ENCODE data around the gene MMP10.
"Not testable (repeated sequence)": the region's sequence is repeated elsewhere in the genome, so short reads cannot be mapped to it uniquely, and the experiment has no call there.

MMP10 gene

DNA sequence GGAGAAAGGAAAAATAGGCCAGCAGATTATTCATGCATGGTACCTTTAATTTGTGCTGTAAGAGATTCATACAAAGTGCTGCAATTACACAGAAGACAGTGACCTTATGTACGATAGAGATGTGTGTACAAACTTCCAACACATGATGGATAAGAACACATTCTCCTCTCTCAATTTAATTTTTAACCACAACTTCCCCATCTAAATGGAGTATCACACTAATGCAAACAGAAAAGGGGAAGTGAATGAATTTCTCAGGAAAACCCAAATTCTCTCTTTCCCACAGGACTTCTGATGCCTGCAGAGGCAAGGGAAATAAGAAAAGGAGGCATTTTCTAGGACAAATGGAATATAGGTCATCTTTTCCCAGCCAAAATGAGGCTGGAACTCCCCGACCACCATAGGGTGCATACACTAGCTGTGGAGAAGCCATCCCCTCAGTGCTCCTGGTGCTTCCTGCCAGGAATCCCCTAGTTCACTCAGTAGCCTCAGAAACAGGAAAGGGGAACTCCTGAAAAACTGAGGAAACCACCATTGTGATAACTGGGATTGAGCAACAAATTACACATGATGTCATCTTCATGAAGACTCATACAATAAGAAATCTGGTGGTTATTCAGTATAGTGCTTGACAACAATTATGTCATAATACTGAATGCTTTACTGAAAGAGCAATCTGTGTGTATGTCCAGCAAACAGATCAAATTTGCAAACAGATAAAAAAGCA, 22.4 kb downstream of the MMP10 start:
- Histone ChIP-seq H3K36me3 (ENCODE audit: insufficient read depth, low read length) (no peaks in the 10 kb centered on the region), H3K27ac (ENCODE audit: low read depth, low read length) (no peak overlapping the region), H3K27me3 (ENCODE audit: insufficient read depth, low read length) (peaks cover 54% of the 10 kb centered on the region), H3K79me2 (ENCODE audit: control insufficient read depth, insufficient read depth, low read length, unreplicated experiment) (no peaks in the 10 kb centered on the region), H3K4me3 (ENCODE audit: low read depth, low read length) (no peak overlapping the region), H3K4me1 (ENCODE audit: control insufficient read depth, insufficient read depth, low read length, unreplicated experiment) (peaks cover 28% of the 10 kb centered on the region), H2AFZ (ENCODE audit: low read length, unreplicated experiment) (no peak overlapping the region)

DNA sequence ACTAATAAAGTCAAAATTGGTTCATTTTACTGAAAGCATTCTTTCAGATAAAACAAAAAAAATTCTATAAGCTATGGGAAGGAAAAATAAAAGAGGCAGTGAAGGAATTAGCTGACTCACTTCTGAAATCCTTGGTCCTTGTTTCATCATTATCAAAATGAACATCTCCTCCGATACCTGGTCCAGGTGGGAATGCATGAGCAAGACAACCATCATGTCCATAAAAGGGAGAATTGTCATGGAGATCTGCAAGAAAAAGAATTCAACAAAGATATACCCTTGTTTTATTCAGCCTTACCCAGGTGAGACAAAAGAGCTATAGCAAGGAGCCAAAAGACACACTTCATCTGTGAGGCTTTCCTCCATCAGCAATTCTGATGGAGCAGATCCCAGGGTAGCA, 27.2 kb downstream of the MMP10 start:
- peaks cover under 1% of the 10 kb centered on the region for H3K4me1 ChIP-seq (ENCODE audit: control insufficient read depth, insufficient read depth, low read length, unreplicated experiment)
- H3K79me2 ChIP-seq (ENCODE audit: control insufficient read depth, insufficient read depth, low read length, unreplicated experiment): no peaks in the 10 kb centered on the region
- no peaks in the 10 kb centered on the region for H3K36me3 ChIP-seq (ENCODE audit: insufficient read depth, low read length)
- H3K4me3 ChIP-seq (ENCODE audit: low read depth, low read length): no peak overlapping the region
- peaks cover 89% of the 10 kb centered on the region for H3K27me3 ChIP-seq (ENCODE audit: insufficient read depth, low read length)
- H2AFZ ChIP-seq (ENCODE audit: low read length, unreplicated experiment): no peak overlapping the region
- H3K27ac ChIP-seq (ENCODE audit: low read depth, low read length): no peak overlapping the region

DNA sequence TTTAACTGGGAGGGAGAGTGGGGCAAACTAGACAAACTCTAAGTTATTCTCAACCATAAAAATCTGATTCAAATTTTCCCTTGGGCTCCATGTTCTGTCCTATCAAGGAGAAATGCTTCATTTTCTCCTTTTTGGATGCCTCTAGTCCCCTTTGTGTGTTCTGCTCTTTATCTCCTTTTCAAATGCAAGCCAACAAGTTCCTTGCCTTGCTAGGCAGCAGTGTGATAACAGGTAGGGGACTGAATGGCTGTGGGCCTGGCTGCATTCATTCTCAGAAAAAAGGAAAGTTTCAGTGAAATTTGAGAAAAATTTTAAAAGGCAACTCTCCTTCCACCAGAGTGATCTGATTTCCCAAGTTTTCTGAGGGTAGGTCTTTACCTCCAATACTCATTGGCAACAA, 28.8 kb downstream of the MMP10 start:
- peaks cover 87% of the 10 kb centered on the region for H3K27me3 ChIP-seq (ENCODE audit: insufficient read depth, low read length)
- no peak overlapping the region for H2AFZ ChIP-seq (ENCODE audit: low read length, unreplicated experiment)
- H3K4me1 ChIP-seq (ENCODE audit: control insufficient read depth, insufficient read depth, low read length, unreplicated experiment): no peaks in the 10 kb centered on the region
- H3K27ac ChIP-seq (ENCODE audit: low read depth, low read length): no peak overlapping the region
- no peak overlapping the region for H3K4me3 ChIP-seq (ENCODE audit: low read depth, low read length)
- H3K79me2 ChIP-seq (ENCODE audit: control insufficient read depth, insufficient read depth, low read length, unreplicated experiment): no peaks in the 10 kb centered on the region
- no peaks in the 10 kb centered on the region for H3K36me3 ChIP-seq (ENCODE audit: insufficient read depth, low read length)

GRCh38 chr11:102749101-102749722, 31.2 kb downstream of the MMP10 start:
- Histone ChIP-seq H3K4me3 (ENCODE audit: low read depth, low read length) (no peak overlapping the region), H3K27ac (ENCODE audit: low read depth, low read length) (no peak overlapping the region), H3K36me3 (ENCODE audit: insufficient read depth, low read length) (no peaks in the 10 kb centered on the region), H3K4me1 (ENCODE audit: control insufficient read depth, insufficient read depth, low read length, unreplicated experiment) (no peaks in the 10 kb centered on the region), H2AFZ (ENCODE audit: low read length, unreplicated experiment) (no peak overlapping the region), H3K79me2 (ENCODE audit: control insufficient read depth, insufficient read depth, low read length, unreplicated experiment) (no peaks in the 10 kb centered on the region), H3K27me3 (ENCODE audit: insufficient read depth, low read length) (peaks cover 66% of the 10 kb centered on the region)

GRCh38 chr11:102746746-102747578, 33.5 kb downstream of the MMP10 start:
- not testable (repeated sequence) for H2AFZ ChIP-seq (ENCODE audit: low read length, unreplicated experiment); H3K4me1 ChIP-seq (ENCODE audit: control insufficient read depth, insufficient read depth, low read length, unreplicated experiment); H3K36me3 ChIP-seq (ENCODE audit: insufficient read depth, low read length); H3K4me3 ChIP-seq (ENCODE audit: low read depth, low read length); H3K79me2 ChIP-seq (ENCODE audit: control insufficient read depth, insufficient read depth, low read length, unreplicated experiment); H3K27ac ChIP-seq (ENCODE audit: low read depth, low read length)
- peaks cover 45% of the 10 kb centered on the region for H3K27me3 ChIP-seq (ENCODE audit: insufficient read depth, low read length)

DNA sequence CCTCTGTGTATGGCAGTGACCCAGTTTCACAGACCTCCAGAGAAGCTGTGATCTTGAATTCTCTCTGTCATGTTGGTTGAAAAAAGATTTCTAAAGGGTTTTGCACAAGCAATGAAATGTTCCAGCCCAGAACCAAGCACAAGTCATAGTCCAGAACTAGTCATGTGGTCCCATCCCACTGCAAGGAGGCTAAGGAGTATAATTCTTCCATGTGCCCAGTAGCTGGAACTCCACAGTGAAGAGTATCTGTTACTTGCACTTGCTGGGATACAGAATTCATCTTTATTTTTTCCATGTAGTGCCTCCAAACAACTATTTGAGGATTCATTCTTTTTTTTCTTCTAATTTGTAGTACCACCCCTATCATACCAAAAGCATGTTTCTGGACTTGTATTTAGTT, 45.8 kb downstream of the MMP10 start:
- Histone ChIP-seq H3K4me1 (ENCODE audit: control insufficient read depth, insufficient read depth, low read length, unreplicated experiment) (no peaks in the 10 kb centered on the region), H3K36me3 (ENCODE audit: insufficient read depth, low read length) (no peaks in the 10 kb centered on the region), H2AFZ (ENCODE audit: low read length, unreplicated experiment) (no peak overlapping the region), H3K4me3 (ENCODE audit: low read depth, low read length) (no peak overlapping the region), H3K27ac (ENCODE audit: low read depth, low read length) (no peak overlapping the region), H3K27me3 (ENCODE audit: insufficient read depth, low read length) (peaks cover 12% of the 10 kb centered on the region; the same call in 1 of the 2 replicates), H3K79me2 (ENCODE audit: control insufficient read depth, insufficient read depth, low read length, unreplicated experiment) (no peaks in the 10 kb centered on the region)

DNA sequence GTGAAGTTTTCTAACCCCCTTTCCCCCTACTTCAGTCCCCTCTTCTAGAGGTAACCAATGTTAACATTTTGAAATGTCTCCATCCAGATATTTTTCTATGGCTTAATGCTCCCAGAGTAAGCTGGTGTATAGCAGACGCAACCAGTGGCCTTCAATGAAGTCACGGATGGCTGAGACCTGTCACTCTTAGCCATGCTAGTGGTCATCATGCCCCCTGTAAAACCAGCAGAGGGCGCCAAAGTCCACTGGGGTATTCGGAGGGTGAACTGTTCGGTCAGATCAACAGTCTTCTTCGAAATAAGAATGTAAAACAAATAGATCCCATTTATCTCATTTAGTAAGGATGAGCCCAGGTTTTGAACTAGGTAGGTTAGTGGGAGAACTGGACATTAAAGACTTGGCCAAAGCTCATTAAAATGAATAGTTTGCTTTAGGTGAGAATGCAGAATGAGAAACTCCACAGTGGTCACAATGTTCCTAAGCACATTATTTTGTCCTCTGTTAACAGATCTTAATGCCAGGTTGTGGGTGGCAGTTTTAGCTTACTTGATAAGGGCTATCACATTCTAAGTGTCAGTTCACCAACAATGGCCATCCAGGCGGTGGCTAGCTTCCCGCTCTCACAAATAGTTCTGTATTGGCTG, 47.1 kb downstream of the MMP10 start:
- no peaks in the 10 kb centered on the region for H3K36me3 ChIP-seq (ENCODE audit: insufficient read depth, low read length)
- H3K27ac ChIP-seq (ENCODE audit: low read depth, low read length): no peak overlapping the region
- peaks cover 2% of the 10 kb centered on the region for H3K4me1 ChIP-seq (ENCODE audit: control insufficient read depth, insufficient read depth, low read length, unreplicated experiment)
- no peak overlapping the region for H3K4me3 ChIP-seq (ENCODE audit: low read depth, low read length)
- H3K27me3 ChIP-seq (ENCODE audit: insufficient read depth, low read length): no peaks in the 10 kb centered on the region
- H2AFZ ChIP-seq (ENCODE audit: low read length, unreplicated experiment): no peak overlapping the region
- no peaks in the 10 kb centered on the region for H3K79me2 ChIP-seq (ENCODE audit: control insufficient read depth, insufficient read depth, low read length, unreplicated experiment)

DNA sequence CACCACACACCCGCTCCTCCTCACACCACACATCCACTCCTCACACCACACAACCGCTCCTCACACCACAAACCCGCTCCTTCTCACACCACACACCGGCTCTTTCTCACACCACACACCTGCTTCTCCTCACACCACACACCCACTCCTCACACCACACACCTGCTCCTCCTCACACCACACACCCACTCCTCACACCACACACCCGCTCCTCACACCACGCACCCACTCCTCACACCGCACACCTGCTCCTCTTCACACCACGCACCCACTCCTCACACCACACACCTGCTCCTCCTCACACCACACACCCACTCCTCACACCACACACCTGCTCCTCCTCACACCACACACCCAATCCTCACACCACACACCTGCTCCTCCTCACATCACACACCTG, 49.5 kb downstream of the MMP10 start:
- H3K4me3 ChIP-seq (ENCODE audit: low read depth, low read length); H3K79me2 ChIP-seq (ENCODE audit: control insufficient read depth, insufficient read depth, low read length, unreplicated experiment); H3K27ac ChIP-seq (ENCODE audit: low read depth, low read length); H3K27me3 ChIP-seq (ENCODE audit: insufficient read depth, low read length); H3K36me3 ChIP-seq (ENCODE audit: insufficient read depth, low read length); H2AFZ ChIP-seq (ENCODE audit: low read length, unreplicated experiment): not testable (repeated sequence)
- H3K4me1 ChIP-seq (ENCODE audit: control insufficient read depth, insufficient read depth, low read length, unreplicated experiment): peaks cover 11% of the 10 kb centered on the region

- H3K27ac ChIP-seq (ENCODE audit: low read depth, low read length): no peak overlapping the region
- no peaks in the 10 kb centered on the region for H3K36me3 ChIP-seq (ENCODE audit: insufficient read depth, low read length)
- H2AFZ ChIP-seq (ENCODE audit: low read length, unreplicated experiment): no peak overlapping the region
These were observed 50.3 kb downstream of the MMP10 start for GRCh38 chr11:102729849-102730815.

GRCh38 chr11:102727890-102728289, 52.5 kb downstream of the MMP10 start:
- Histone ChIP-seq H3K4me1 (ENCODE audit: control insufficient read depth, insufficient read depth, low read length, unreplicated experiment) (peaks cover 11% of the 10 kb centered on the region), H3K79me2 (ENCODE audit: control insufficient read depth, insufficient read depth, low read length, unreplicated experiment) (no peaks in the 10 kb centered on the region), H3K36me3 (ENCODE audit: insufficient read depth, low read length) (no peaks in the 10 kb centered on the region), H3K27ac (ENCODE audit: low read depth, low read length) (no peak overlapping the region), H2AFZ (ENCODE audit: low read length, unreplicated experiment) (no peak overlapping the region), H3K4me3 (ENCODE audit: low read depth, low read length) (no peak overlapping the region), H3K27me3 (ENCODE audit: insufficient read depth, low read length) (no peaks in the 10 kb centered on the region)

More at GRCh38 chr11:102729849-102730815, 50.3 kb downstream of the MMP10 start:
- Histone ChIP-seq H3K4me1 (ENCODE audit: control insufficient read depth, insufficient read depth, low read length, unreplicated experiment) (peaks cover 11% of the 10 kb centered on the region), H3K27me3 (ENCODE audit: insufficient read depth, low read length) (no peaks in the 10 kb centered on the region), H3K79me2 (ENCODE audit: control insufficient read depth, insufficient read depth, low read length, unreplicated experiment) (no peaks in the 10 kb centered on the region), H3K4me3 (ENCODE audit: low read depth, low read length) (no peak overlapping the region)
